ENCODE data around the gene ZNF618.

ZNF618 gene

GRCh38 chr9:113946496-113947115 lies 70.5 kb downstream of the ZNF618 start:
- no peak for DNase-seq (ENCODE audit: low read depth)
- no peak overlapping the region for H3K4me3 ChIP-seq (ENCODE audit: low read depth, low read length)
- TF ChIP-seq CTCF (IDR thresholded peaks at IDR 0.05; ENCODE audit: low read depth, low read length, missing control alignments): no peak

GRCh38 chr9:113947941-113948340 lies 71.8 kb downstream of the ZNF618 start:
- no peak for DNase-seq (ENCODE audit: low read depth)
- no peak for TF ChIP-seq CTCF (IDR thresholded peaks at IDR 0.05; ENCODE audit: low read depth, low read length, missing control alignments)
- H3K4me3 ChIP-seq (ENCODE audit: low read depth, low read length): no peak overlapping the region

GRCh38 chr9:113948891-113949570 lies 72.9 kb downstream of the ZNF618 start:
- H3K4me3 ChIP-seq (ENCODE audit: low read depth, low read length): no peak overlapping the region
- DNase-seq (ENCODE audit: low read depth): no peak
- TF ChIP-seq CTCF (IDR thresholded peaks at IDR 0.05; ENCODE audit: low read depth, low read length, missing control alignments): no peak

GRCh38 chr9:113949571-113950078 lies 73.5 kb downstream of the ZNF618 start:
- TF ChIP-seq CTCF (IDR thresholded peaks at IDR 0.05; ENCODE audit: low read depth, low read length, missing control alignments): no peak
- no peak overlapping the region for H3K4me3 ChIP-seq (ENCODE audit: low read depth, low read length)
- DNase-seq (ENCODE audit: low read depth): no peak

- DNase-seq (ENCODE audit: low read depth): no peak
- TF ChIP-seq CTCF (IDR thresholded peaks at IDR 0.05; ENCODE audit: low read depth, low read length, missing control alignments): no peak
- no peak overlapping the region for H3K4me3 ChIP-seq (ENCODE audit: low read depth, low read length)
Observed at GRCh38 chr9:113950195-113951031, 74.3 kb downstream of the ZNF618 start.

- DNase-seq (ENCODE audit: low read depth): no peak
- H3K4me3 ChIP-seq (ENCODE audit: low read depth, low read length): no peak overlapping the region
- no peak for TF ChIP-seq CTCF (IDR thresholded peaks at IDR 0.05; ENCODE audit: low read depth, low read length, missing control alignments)
Observed at GRCh38 chr9:113951032-113951372, 74.9 kb downstream of the ZNF618 start.

Data from GM12864 (cell line).